A673 (cell line): Measurements from ENCODE around the gene CCDC27. TPM values are rescaled to one million over a fixed set of nuclear protein-coding genes. Genes with fewer than 3 reads are reported as not detected.

Experiments used
- BruUV-seq: library from RNA; stranded (reverse); fragments of 400-500 nt; replicated peaks from 2 replicates; lab custom pipeline; 2021; lab: Mats Ljungman, UMichigan
- CTCF ChIA-PET: fragments of 300-600 bp; sonication (Branson Sonifier 250); formaldehyde crosslinking; loops from one replicate; lab custom pipeline; 2022; ENCODE audit warnings: antibody characterized with exemption; lab: Charles Lee
- POLR2A ChIA-PET: fragments of 300-600 bp; sonication (Branson Sonifier 250); formaldehyde crosslinking; loops from one replicate; lab custom pipeline; 2022; ENCODE audit warnings: antibody characterized with exemption; ENCODE audit not compliant: low non-redundant PET; lab: Charles Lee
- DNase-seq: peaks from one replicate; pipeline ENCODE4 v3.0.0-alpha.2; 2015; ENCODE audit warnings: low spot score
- H3K27ac ChIP-seq: fragments of 200-600 bp; sonication (generic); 2 replicates; pipeline ENCODE4 v1.5.1; 2016; ENCODE audit warnings: mixed run types, low read depth, mild to moderate bottlenecking, mixed read lengths, antibody characterized with exemption, low read length; ENCODE audit not compliant: poor library complexity, severe bottlenecking
- H3K27me3 ChIP-seq: fragments of 200-600 bp; sonication (generic); replicated peaks from 2 replicates; pipeline ENCODE4 v1.6.1; 2017; ENCODE audit warnings: mixed run types, low read depth, mild to moderate bottlenecking, mixed read lengths, antibody characterized with exemption, low read length; ENCODE audit not compliant: insufficient read depth, poor library complexity
- H3K36me3 ChIP-seq: fragments of 200-600 bp; sonication (generic); 2 replicates; pipeline ENCODE4 v1.6.1; 2016; ENCODE audit warnings: mixed run types, mild to moderate bottlenecking, mixed read lengths, antibody characterized with exemption, low read length; ENCODE audit not compliant: insufficient read depth, poor library complexity, severe bottlenecking
- H3K4me1 ChIP-seq: fragments of 200-600 bp; sonication (generic); 2 replicates; pipeline ENCODE4 v1.6.1; 2017; ENCODE audit warnings: mixed run types, mild to moderate bottlenecking, mixed read lengths, antibody characterized with exemption, low read length; ENCODE audit not compliant: insufficient read depth, poor library complexity, severe bottlenecking
- H3K4me3 ChIP-seq: fragments of 200-600 bp; sonication (generic); 2 replicates; pipeline ENCODE4 v1.5.1; 2016; ENCODE audit warnings: low read depth, mixed run types, mild to moderate bottlenecking, mixed read lengths, low read length; ENCODE audit not compliant: poor library complexity, severe bottlenecking
- H3K9me3 ChIP-seq: fragments of 200-600 bp; sonication (generic); 2 replicates; pipeline ENCODE4 v1.6.1; 2016; ENCODE audit warnings: mixed run types, low read depth, mild to moderate bottlenecking, mixed read lengths, antibody characterized with exemption, low read length; ENCODE audit not compliant: poor library complexity, severe bottlenecking
- CTCF ChIP-seq: fragments of 300-800, 200-600 bp; sonication (generic); conservative IDR thresholded peaks from 2 replicates; pipeline ENCODE4 v1.5.1; 2017; ENCODE audit warnings: low read depth, mild to moderate bottlenecking, antibody characterized with exemption, low read length, moderate library complexity, mixed read lengths
- EZH2 ChIP-seq: fragments of 200-600 bp; sonication (generic); IDR thresholded peaks from 2 replicates; pipeline ENCODE4 v1.6.1; 2017; ENCODE audit warnings: borderline replicate concordance, low read depth, mild to moderate bottlenecking, mixed read lengths, antibody characterized with exemption, low read length; ENCODE audit not compliant: poor library complexity, severe bottlenecking
- intact Hi-C: fragments of 100-400 bp; cut with micrococcal nuclease; formaldehyde crosslinking; loops from one replicate; pipeline ENCODE4 v1.10.0; 2022; ENCODE audit not compliant: unreplicated experiment
- total RNA-seq: library from RNA; stranded (reverse); gene quantifications from 2 replicates; pipeline ENCODE4 v1.2.3, GENCODE V29; 2021

Gene CCDC27
- total RNA-seq, 1 experiment from 2014 or later = not detected

- Histone ChIP-seq H3K9me3 (no peaks in the 10 kb centered on the region), H3K36me3 (no peaks in the 10 kb centered on the region), H3K4me3 (no peak overlapping the region), H3K27ac (no peak overlapping the region), H3K27me3 (no peaks in the 10 kb centered on the region), H3K4me1 (no peaks in the 10 kb centered on the region)
- TF ChIP-seq EZH2 = no peak
- no peak for DNase-seq
- CTCF ChIA-PET = no interaction called here
- intact Hi-C loops = no loop called here
- POLR2A ChIA-PET = no interaction called here
- no TSS peak for BruUV-seq
Measured at GRCh38 chr1:3732434-3733093, 19.7 kb upstream of the CCDC27 start.

GRCh38 chr1:3733094-3733882 is 19.0 kb upstream of the CCDC27 start:
- DNase-seq = no peak
- intact Hi-C loops = no loop called here
- Histone ChIP-seq H3K4me1 (no peaks in the 10 kb centered on the region), H3K27ac (no peak overlapping the region), H3K9me3 (no peaks in the 10 kb centered on the region), H3K27me3 (no peaks in the 10 kb centered on the region), H3K4me3 (no peak overlapping the region), H3K36me3 (peaks cover 4% of the 10 kb centered on the region)
- ChIA-PET CTCF (no interaction called here), POLR2A (no interaction called here)
- BruUV-seq = no TSS peak
- TF ChIP-seq EZH2 (no peak), CTCF (no peak)

GRCh38 chr1:3733883-3734589 is 18.2 kb upstream of the CCDC27 start:
- TF ChIP-seq EZH2 = no peak
- no peak for TF ChIP-seq CTCF
- no peak overlapping the region for H3K27ac ChIP-seq
- H3K36me3 ChIP-seq = peaks cover 9% of the 10 kb centered on the region
- H3K4me1 ChIP-seq = no peaks in the 10 kb centered on the region
- H3K27me3 ChIP-seq = no peaks in the 10 kb centered on the region
- DNase-seq = no peak
- H3K9me3 ChIP-seq = no peaks in the 10 kb centered on the region
- ChIA-PET CTCF (interaction anchor here (0.9 kb wide), 1 partner anchor 10 kb away, joined by 3 read pairs; no protein-coding TSS in a partner anchor), POLR2A (no interaction called here)
- BruUV-seq = no TSS peak
- intact Hi-C loops = no loop called here
- H3K4me3 ChIP-seq = no peak overlapping the region
